Measurements from ENCODE around the gene COPS6.
A peak's percentile ranks its signal among the peaks of the same experiment; 100 is the strongest.

Gene COPS6

DNA sequence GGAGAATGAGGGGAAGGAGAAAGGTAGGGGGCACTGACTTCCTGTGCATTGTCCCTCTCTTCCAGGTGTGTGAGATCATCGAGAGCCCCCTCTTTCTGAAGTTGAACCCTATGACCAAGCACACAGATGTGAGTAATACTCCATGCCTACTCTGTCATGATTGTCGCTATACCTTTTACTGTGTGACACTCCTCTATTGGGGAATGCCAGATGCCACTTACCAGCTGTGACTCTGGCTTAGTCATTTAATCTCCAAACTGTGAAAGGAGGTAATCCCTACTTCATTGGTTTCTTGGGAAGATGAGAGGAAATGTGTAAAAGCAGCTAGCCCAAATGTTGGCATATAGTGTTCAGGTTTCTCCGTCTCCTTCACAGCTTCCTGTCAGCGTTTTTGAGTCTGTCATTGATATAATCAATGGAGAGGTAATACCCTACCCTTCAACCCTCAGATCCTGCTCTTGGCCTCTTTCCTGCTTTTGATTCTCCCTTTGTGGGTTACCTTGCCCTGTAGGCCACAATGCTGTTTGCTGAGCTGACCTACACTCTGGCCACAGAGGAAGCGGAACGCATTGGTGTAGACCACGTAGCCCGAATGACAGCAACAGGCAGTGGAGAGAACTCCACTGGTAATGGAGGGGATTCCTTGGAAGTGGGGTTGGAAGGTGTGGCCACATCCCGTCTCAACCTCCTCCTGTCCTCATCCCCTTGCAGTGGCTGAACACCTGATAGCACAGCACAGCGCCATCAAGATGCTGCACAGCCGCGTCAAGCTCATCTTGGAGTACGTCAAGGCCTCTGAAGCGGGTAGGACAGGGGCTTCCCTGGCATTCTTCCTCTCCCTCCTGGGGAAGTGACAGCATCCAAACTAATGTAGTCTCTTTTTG is 2.0 kb downstream of the COPS6 start:
- no peak for DNase-seq (ENCODE audit: low spot score)
- TF ChIP-seq CTCF (IDR thresholded peaks at IDR 0.05; ENCODE audit: poor library complexity, severe bottlenecking) = no peak
- Histone ChIP-seq H3K4me1 (ENCODE audit: insufficient read depth, poor library complexity, severe bottlenecking) (peaks cover 15% of the 10 kb centered on the region), H3K4me3 (ENCODE audit: severe bottlenecking) (no peak overlapping the region), H3K9me3 (ENCODE audit: severe bottlenecking) (no peaks in the 10 kb centered on the region), H3K27me3 (ENCODE audit: insufficient read depth, poor library complexity, severe bottlenecking) (no peaks in the 10 kb centered on the region), H3K36me3 (ENCODE audit: low read depth) (peaks cover 57% of the 10 kb centered on the region), H3K27ac (ENCODE audit: poor library complexity, severe bottlenecking) (peak overlapping the region; percentile 90)
- ATAC-seq (ENCODE audit: low read depth) = peak; percentile 4; the same call in 1 of the 3 replicates

DNA sequence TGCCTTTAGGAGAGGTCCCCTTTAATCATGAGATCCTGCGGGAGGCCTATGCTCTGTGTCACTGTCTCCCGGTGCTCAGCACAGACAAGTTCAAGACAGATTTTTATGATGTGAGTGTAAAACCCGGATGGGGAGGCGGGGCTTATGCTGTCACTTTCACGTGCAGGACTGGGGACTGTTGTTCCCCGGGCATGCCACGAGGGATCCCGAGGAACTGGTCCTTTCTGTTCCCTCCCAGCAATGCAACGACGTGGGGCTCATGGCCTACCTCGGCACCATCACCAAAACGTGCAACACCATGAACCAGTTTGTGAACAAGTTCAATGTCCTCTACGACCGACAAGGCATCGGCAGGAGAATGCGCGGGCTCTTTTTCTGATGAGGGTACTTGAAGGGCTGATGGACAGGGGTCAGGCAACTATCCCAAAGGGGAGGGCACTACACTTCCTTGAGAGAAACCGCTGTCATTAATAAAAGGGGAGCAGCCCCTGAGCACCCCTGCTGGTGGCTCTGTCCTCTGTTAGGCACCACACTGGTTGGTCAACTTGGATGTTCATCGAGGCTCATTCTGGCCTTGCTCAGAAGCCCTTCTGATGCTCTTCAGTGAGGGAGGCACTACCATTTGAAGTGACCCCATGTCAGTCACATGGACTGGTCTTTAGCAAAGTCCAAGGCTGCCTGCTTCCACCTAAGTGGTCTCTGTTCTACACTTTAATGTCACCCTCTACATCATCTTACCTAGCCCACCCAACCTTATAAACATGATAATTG is 2.8 kb downstream of the COPS6 start:
- Histone ChIP-seq H3K4me3 (ENCODE audit: severe bottlenecking) (no peak overlapping the region), H3K27me3 (ENCODE audit: insufficient read depth, poor library complexity, severe bottlenecking) (no peaks in the 10 kb centered on the region), H3K4me1 (ENCODE audit: insufficient read depth, poor library complexity, severe bottlenecking) (peaks cover 15% of the 10 kb centered on the region), H3K36me3 (ENCODE audit: low read depth) (peaks cover 65% of the 10 kb centered on the region), H3K9me3 (ENCODE audit: severe bottlenecking) (no peaks in the 10 kb centered on the region), H3K27ac (ENCODE audit: poor library complexity, severe bottlenecking) (peak overlapping the region; percentile 90)
- DNase-seq (ENCODE audit: low spot score) (no peak), ATAC-seq (ENCODE audit: low read depth) (peak; percentile 22)
- TF ChIP-seq CTCF (IDR thresholded peaks at IDR 0.05; ENCODE audit: poor library complexity, severe bottlenecking) = no peak

- TF ChIP-seq CTCF (IDR thresholded peaks at IDR 0.05; ENCODE audit: poor library complexity, severe bottlenecking) = no peak
- no peaks in the 10 kb centered on the region for H3K9me3 ChIP-seq (ENCODE audit: severe bottlenecking)
- no peak overlapping the region for H3K27ac ChIP-seq (ENCODE audit: poor library complexity, severe bottlenecking)
- ATAC-seq (ENCODE audit: low read depth) (no peak), DNase-seq (ENCODE audit: low spot score) (no peak)
- H3K36me3 ChIP-seq (ENCODE audit: low read depth) = peaks cover 79% of the 10 kb centered on the region
- H3K4me3 ChIP-seq (ENCODE audit: severe bottlenecking) = no peak overlapping the region
- H3K4me1 ChIP-seq (ENCODE audit: insufficient read depth, poor library complexity, severe bottlenecking) = peaks cover 4% of the 10 kb centered on the region
- H3K27me3 ChIP-seq (ENCODE audit: insufficient read depth, poor library complexity, severe bottlenecking) = no peaks in the 10 kb centered on the region
Observed at GRCh38 chr7:100093054-100093453, 4.3 kb downstream of the COPS6 start.

DNA sequence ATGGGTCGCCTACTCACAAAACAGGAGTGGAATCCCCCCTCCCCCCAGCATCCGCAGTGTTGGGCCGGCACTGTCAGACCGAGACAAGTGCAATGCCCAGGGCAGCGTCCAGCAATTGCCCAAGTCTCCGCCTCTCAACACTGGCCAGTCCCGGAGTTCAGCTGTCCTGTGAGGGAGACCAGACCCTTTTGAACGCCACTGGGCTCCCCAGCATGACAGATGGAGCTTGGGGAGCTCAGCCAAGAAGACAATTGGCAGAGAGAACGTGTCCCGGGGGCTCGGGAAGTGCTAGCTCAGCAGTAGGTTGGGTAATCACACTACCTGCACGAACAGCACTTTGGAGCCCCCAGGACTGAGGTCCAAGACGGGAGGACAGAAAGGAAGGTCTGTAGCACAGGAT is 4.7 kb downstream of the COPS6 start:
- ATAC-seq (ENCODE audit: low read depth) = no peak
- Histone ChIP-seq H3K4me1 (ENCODE audit: insufficient read depth, poor library complexity, severe bottlenecking) (no peaks in the 10 kb centered on the region), H3K27me3 (ENCODE audit: insufficient read depth, poor library complexity, severe bottlenecking) (no peaks in the 10 kb centered on the region), H3K36me3 (ENCODE audit: low read depth) (peaks cover 84% of the 10 kb centered on the region), H3K9me3 (ENCODE audit: severe bottlenecking) (no peaks in the 10 kb centered on the region), H3K4me3 (ENCODE audit: severe bottlenecking) (no peak overlapping the region), H3K27ac (ENCODE audit: poor library complexity, severe bottlenecking) (no peak overlapping the region)
- no peak for DNase-seq (ENCODE audit: low spot score)
- TF ChIP-seq CTCF (IDR thresholded peaks at IDR 0.05; ENCODE audit: poor library complexity, severe bottlenecking) = no peak

Measured in RWPE2 (cell line).